Hepatocyte (in vitro differentiated cells): ENCODE results near the gene CROCC2.

Source experiments
- CTCF ChIP-seq: fragments of 200-600 bp; sonication (generic); IDR thresholded peaks from 2 replicates; pipeline ENCODE4 v1.5.1; 2016; ENCODE audit warnings: antibody characterized with exemption, mild to moderate bottlenecking; ENCODE audit not compliant: poor library complexity
- EZH2 ChIP-seq: fragments of 200-600 bp; sonication (generic); IDR thresholded peaks from 2 replicates; pipeline ENCODE4 v1.6.1; 2016; ENCODE audit warnings: antibody characterized with exemption, mild to moderate bottlenecking, borderline replicate concordance

- no peak for TF ChIP-seq CTCF
- TF ChIP-seq EZH2: no peak
Observed at GRCh38 chr2:240954436-240955305, 48.5 kb downstream of the CROCC2 start.
